Breast epithelium (tissue), 3 donors: ENCODE measurements around the gene STAB2.

Source experiments
- POLR2AphosphoS5 ChIP-seq, 3 donors: sonication (generic); formaldehyde crosslinking; IDR thresholded peaks; one replicate each; pipeline ENCODE4 v1.6.1; 2017; ENCODE audit warnings: antibody characterized with exemption in 3 of 3
- TF ChIP-seq, protein P1 (sequence below), 3 donors: fragments of 450-650 bp; IDR thresholded peaks; one replicate each; pipeline ENCODE4 v1.5.1; 2016 to 2017; ENCODE audit warnings: antibody characterized with exemption in 3 of 3, mild to moderate bottlenecking in 3 of 3, moderate library complexity in 3 of 3

GRCh38 chr12:103807561-103808238 lies 220.6 kb downstream of the STAB2 start:
- TF ChIP-seq, protein P1, sequence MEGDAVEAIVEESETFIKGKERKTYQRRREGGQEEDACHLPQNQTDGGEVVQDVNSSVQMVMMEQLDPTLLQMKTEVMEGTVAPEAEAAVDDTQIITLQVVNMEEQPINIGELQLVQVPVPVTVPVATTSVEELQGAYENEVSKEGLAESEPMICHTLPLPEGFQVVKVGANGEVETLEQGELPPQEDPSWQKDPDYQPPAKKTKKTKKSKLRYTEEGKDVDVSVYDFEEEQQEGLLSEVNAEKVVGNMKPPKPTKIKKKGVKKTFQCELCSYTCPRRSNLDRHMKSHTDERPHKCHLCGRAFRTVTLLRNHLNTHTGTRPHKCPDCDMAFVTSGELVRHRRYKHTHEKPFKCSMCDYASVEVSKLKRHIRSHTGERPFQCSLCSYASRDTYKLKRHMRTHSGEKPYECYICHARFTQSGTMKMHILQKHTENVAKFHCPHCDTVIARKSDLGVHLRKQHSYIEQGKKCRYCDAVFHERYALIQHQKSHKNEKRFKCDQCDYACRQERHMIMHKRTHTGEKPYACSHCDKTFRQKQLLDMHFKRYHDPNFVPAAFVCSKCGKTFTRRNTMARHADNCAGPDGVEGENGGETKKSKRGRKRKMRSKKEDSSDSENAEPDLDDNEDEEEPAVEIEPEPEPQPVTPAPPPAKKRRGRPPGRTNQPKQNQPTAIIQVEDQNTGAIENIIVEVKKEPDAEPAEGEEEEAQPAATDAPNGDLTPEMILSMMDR (IDR thresholded peaks at IDR 0.05) = no peak
- no peak for TF ChIP-seq POLR2AphosphoS5 (IDR thresholded peaks at IDR 0.05)
